C4-2B (cell line): ENCODE results near the gene SSTR5.

Experiments
- CTCF ChIP-seq: fragments of 450-650 bp; conservative IDR thresholded peaks from 2 replicates; pipeline ENCODE4 v1.5.1; 2017; ENCODE audit warnings: mild to moderate bottlenecking
- ZFX ChIP-seq: fragments of 450-650 bp; IDR thresholded peaks from 2 replicates; pipeline ENCODE4 v1.6.1; 2017

- TF ChIP-seq CTCF (no peak), ZFX (no peak)
Observed at GRCh38 chr16:1130382-1130781, 57.8 kb downstream of the SSTR5 start.
